GM12874 (cell line): ENCODE results near the gene ARSA.

Source experiments
- TF ChIP-seq, protein P1 (sequence below): IDR thresholded peaks from 2 replicates; pipeline ENCODE4 v1.5.1; 2011; ENCODE audit warnings: low read depth, mild to moderate bottlenecking, control low read depth, low read length, moderate library complexity; ENCODE audit not compliant: insufficient read depth

ARSA gene

DNA sequence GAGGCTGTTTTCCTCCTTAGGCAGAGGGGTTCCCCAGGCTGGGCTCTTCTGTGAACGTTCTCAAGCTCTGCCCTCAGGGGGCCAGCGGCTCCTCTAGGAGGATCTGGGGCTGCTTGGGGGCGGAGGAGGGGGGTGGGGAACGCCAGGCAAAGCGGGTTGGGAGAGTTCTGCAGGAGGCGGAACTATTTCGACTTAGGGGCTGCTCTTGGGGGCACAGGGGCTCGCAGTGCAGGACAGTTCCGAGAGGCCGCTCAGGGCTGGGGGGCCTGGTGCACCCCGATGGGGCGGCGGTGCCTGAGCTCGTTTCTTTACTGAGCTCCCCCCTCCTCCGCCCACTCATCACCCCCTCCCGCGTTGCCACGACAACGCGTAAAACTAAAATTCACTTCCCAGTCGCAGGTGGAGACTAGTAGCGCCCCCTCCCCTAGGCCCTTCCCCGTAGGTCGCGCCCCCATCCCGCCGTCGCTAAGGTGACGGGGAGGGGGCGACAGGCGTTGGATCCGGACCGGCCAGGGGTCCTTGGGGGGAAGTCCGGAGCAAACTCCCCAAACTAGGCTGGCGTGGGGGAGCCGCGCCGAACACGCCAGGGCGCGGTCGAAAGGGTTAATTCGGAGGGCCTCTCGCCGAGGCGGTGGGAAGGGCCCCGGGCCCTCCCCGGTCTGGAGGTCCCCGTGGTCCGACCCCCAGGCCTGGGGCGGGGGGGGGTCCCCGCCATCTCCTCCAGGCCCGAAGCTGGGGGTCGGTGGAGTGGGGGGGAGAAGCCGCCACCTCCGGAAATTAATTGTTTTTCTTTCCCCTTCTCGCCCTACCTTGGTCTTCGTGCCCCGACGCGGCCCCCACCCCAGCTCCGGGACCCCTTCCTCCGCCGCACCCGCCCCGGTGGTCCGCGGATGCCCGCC, 45.5 kb upstream of the ARSA start:
- TF ChIP-seq, protein P1, sequence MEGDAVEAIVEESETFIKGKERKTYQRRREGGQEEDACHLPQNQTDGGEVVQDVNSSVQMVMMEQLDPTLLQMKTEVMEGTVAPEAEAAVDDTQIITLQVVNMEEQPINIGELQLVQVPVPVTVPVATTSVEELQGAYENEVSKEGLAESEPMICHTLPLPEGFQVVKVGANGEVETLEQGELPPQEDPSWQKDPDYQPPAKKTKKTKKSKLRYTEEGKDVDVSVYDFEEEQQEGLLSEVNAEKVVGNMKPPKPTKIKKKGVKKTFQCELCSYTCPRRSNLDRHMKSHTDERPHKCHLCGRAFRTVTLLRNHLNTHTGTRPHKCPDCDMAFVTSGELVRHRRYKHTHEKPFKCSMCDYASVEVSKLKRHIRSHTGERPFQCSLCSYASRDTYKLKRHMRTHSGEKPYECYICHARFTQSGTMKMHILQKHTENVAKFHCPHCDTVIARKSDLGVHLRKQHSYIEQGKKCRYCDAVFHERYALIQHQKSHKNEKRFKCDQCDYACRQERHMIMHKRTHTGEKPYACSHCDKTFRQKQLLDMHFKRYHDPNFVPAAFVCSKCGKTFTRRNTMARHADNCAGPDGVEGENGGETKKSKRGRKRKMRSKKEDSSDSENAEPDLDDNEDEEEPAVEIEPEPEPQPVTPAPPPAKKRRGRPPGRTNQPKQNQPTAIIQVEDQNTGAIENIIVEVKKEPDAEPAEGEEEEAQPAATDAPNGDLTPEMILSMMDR: no peak

DNA sequence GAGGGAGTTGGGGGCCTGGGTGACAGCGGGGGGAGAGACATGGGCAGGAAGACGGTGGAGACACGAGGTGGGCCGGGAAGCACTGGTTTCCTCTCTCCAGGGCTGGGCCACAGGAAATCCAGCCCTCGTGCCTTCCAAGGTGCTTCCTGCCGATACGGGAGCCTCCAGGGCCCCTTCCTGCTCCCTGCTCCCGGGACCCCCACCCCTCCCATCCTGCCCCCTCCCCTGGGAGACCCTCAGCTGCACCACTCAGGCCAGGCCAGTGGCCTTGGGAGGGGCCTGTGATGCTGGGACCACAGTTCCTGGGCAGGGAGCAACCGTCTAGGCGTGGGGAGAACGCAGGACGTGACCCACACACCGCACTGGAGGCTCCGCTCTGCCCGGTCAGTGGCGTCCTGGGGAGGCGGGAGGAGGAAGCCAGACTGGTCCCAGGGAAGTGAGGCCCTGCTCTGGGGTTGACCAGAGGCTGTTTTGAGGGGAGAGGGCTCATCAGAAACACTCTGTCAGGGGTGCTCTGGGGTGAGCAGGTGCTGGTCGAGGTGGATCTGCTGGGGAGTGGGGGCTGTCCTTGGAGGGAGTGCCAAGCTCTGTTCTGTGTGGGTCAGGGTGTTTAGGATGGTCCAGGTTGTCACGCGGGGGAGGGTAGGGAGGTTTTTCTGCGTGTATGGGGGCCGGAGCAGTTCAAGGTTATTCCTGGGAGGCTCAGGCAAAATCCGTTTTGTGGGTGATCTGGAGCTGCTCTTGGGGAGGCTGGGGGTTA, 44.7 kb upstream of the ARSA start, which contains the start of gene SHANK3:
SHANK3 (plus strand) TSS at position 353 of the 760 bp plus-strand sequence.
- TF ChIP-seq, protein P1: no peak

DNA sequence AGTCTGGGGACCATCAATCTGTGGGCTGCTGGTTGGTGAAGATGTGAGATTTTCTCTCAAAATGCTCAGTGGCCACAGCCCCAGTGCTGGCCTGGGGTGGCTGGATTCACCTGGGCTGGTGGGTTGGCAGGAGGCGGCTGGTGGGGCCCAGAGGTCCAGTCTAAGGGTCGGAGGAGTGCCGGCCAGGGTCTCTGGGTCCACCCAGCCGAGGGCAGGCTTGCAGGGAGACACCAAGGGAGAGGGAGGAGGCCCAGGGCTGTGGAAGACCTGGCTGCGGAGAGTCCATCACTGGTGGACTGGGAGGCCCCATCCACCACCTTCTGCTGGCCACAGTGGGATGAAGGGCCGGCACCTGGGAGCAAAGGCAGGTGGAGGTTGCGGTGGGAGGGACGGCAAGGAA, 44.1 kb upstream of the ARSA start:
- TF ChIP-seq, protein P1: no peak

DNA sequence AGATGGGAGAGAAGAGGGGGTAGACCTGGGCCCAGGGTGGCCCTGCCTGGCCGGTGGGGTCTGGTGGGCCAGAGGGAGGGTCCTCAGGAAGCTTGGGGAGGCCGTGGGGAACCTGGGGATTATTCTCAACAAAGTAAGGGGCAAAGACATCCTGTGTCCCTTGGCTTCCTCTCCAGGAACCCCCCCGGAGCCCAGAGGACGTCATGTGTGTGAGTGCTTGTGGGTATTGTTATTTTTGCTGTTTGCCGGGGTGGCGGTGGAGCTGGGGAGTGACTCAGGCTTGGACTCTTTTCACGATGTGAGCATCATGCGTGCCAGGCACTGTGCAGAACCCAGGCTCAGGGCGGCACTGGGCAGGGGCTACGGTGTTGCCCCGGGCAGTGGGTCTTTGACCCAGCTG, 43.7 kb upstream of the ARSA start:
- TF ChIP-seq, protein P1: no peak

DNA sequence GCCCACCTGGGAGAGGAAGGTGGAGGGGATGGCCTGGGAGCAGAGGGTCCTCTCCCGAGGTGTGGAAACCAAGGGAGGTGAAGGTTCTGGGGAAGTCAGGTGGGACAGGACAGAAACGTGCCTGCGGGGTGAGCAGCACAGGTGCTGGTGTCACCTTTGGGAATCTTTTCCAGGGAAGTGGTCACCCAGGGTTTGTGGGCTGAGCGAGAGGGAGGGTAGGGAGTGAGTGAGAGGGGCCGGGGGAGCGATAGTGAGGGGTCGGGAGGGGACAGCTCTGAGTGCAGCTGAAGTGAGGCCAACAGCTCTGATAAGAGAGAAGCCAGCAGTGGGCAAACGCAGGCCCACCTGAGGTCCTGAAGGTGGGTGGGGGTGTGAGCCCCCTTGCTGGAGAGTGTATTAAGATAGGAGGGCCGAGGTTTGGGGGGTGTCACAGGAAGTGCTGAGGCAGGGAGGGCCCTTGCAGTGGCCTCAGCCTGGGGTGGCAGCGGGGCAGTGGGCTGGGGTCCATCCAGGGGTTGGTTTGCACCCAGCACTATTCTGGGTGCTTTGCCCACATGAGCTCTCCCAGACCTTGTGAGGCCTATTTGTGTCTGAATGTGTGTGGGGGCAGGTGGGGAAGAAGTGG, 43.1 kb upstream of the ARSA start:
- TF ChIP-seq, protein P1: no peak

DNA sequence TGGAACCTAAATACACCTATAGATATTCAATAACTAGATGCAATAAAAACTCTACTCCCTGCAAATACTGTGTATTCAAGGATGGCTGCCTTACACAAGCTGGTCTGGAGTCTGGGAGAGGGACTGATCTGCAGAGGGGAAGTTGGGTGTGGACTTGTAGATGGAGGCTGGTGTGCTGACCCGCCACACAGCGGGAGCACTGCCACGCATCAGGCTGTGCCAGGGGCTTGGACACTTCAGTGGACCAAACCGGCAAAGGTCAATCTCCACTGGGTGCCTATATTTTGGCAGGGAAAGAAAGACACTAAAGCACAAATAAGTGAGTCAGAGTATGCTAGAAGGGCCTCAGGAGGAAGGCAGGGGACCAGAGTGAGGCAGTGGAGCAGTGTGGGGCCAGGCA, 42.6 kb upstream of the ARSA start:
- TF ChIP-seq, protein P1: no peak

DNA sequence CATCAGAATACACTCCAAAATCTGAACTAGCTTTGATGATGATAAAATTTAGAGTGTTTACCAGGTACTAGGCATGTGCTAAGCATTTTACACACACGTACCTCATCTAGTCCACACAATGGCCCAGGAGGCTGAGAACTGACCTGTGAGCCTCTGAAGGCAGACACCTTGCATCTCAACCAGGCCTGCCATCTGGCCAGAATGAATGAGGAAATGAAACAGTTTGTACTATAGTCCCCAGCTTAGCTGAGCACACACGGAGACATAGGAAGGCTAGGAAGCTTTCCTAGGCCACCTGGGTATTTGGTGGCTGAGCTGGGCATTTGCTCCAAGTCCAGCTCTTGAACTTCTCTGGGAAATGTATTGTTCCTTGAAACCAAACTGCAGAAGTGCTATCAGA, 37.8 kb upstream of the ARSA start:
- TF ChIP-seq, protein P1: no peak
